B cell (primary cell): ENCODE measurements around the gene NUDT3. TPM values are rescaled to one million over a fixed set of nuclear protein-coding genes. Genes with fewer than 3 reads are reported as not detected.
A peak's percentile ranks its signal among the peaks of the same experiment; 100 is the strongest.

Experiments
- ATAC-seq: fragments of 200-7000 bp; cut with Tn5 transposase; one replicate; pipeline ENCODE4 v1.10.0; 2021; ENCODE audit warnings: low read depth, mild to moderate bottlenecking, moderate number of reproducible peaks, moderate library complexity
- CTCF ChIA-PET: fragments of 350-600 bp; sonication (Branson Sonifier 250); formaldehyde crosslinking; loops from one replicate; lab custom pipeline; 2021; ENCODE audit warnings: antibody characterized with exemption, inconsistent platforms; lab: Charles Lee
- POLR2A ChIA-PET: fragments of 350-600 bp; sonication (Branson Sonifier 250); formaldehyde crosslinking; loops from one replicate; lab custom pipeline; 2021; ENCODE audit warnings: antibody characterized with exemption; lab: Charles Lee
- DNase-seq: peaks from one replicate; pipeline ENCODE4 v3.0.0; 2013
- H2AFZ ChIP-seq: 2 replicates; pipeline ENCODE4 v1.6.1; 2012; ENCODE audit warnings: mild to moderate bottlenecking, low read depth, low read length; ENCODE audit not compliant: insufficient read depth, poor library complexity, severe bottlenecking
- H3K27ac ChIP-seq, 2 donors: 1 replicate in 1 of 2; 2 replicates in 1 of 2; pipeline ENCODE4 v1.5.1; 2012 to 2013; ENCODE audit warnings: low read length in 2 of 2, mild to moderate bottlenecking in 2 of 2, moderate library complexity in 1 of 2
- H3K27me3 ChIP-seq, 4 experiments: fragments of 200-600 bp in 1 of 4; sonication (generic) in 1 of 4; replicated peaks in 1 of 4; 1 replicate in 2 of 4; 2 replicates in 2 of 4; pipeline versions ENCODE4 v1.6.1 to v1.7.0; 2013 to 2016; ENCODE audit warnings: low read length in 3 of 4, mild to moderate bottlenecking in 2 of 4, mixed read lengths in 1 of 4, moderate library complexity in 1 of 4; ENCODE audit not compliant: insufficient read depth in 4 of 4, control insufficient read depth in 3 of 4; ENCODE audit errors: control extremely low read depth in 1 of 4
- H3K36me3 ChIP-seq, 2 experiments: replicated peaks in 1 of 2; 1 replicate in 1 of 2; 2 replicates in 1 of 2; pipeline versions ENCODE4 v1.6.1 to v1.7.1; 2013; ENCODE audit warnings: low read length in 1 of 2; ENCODE audit not compliant: insufficient read depth in 2 of 2, control insufficient read depth in 1 of 2; ENCODE audit errors: control extremely low read depth in 1 of 2, extremely low read depth in 1 of 2
- H3K4me1 ChIP-seq, 2 donors: fragments of 200-600 bp in 1 of 2; sonication (generic) in 1 of 2; 1 replicate in 1 of 2; 2 replicates in 1 of 2; pipeline versions ENCODE4 v1.5.1 to v1.6.1; 2013 to 2017; ENCODE audit warnings: low read length in 2 of 2; ENCODE audit not compliant: control insufficient read depth in 2 of 2, insufficient read depth in 2 of 2
- H3K4me2 ChIP-seq: replicated peaks from 2 replicates; pipeline ENCODE3; 2012; ENCODE audit warnings: mild to moderate bottlenecking, low read depth, low read length; ENCODE audit not compliant: poor library complexity, severe bottlenecking
- H3K4me3 ChIP-seq, 5 experiments: fragments of 200-600 bp in 1 of 5; sonication (generic) in 1 of 5; 1 replicate in 3 of 5; 2 replicates in 2 of 5; pipeline versions ENCODE4 v1.5.1 to v1.7.0; 2011 to 2016; ENCODE audit warnings: low read length in 4 of 5, mild to moderate bottlenecking in 4 of 5, low read depth in 2 of 5, control low read depth in 1 of 5, moderate library complexity in 1 of 5; ENCODE audit not compliant: insufficient read depth in 1 of 5; ENCODE audit errors: control extremely low read depth in 1 of 5, extremely low read depth in 1 of 5
- H3K79me2 ChIP-seq: fragments of 200-600 bp; sonication (generic); one replicate; pipeline ENCODE4 v1.6.0; 2016; ENCODE audit warnings: low read length; ENCODE audit not compliant: control insufficient read depth, insufficient read depth
- H3K9ac ChIP-seq: fragments of 200-600 bp; sonication (generic); 2 replicates; pipeline ENCODE4 v1.6.1; 2017; ENCODE audit warnings: mild to moderate bottlenecking, low read length, moderate library complexity
- H3K9me3 ChIP-seq, 3 donors: one replicate each; pipeline versions ENCODE4 v1.6.1 to v1.7.1; 2013; ENCODE audit warnings: low read length in 2 of 3; ENCODE audit not compliant: control insufficient read depth in 2 of 3, insufficient read depth in 1 of 3; ENCODE audit errors: control extremely low read depth in 1 of 3
- H4K20me1 ChIP-seq: 2 replicates; pipeline ENCODE4 v1.6.0; 2012; ENCODE audit warnings: mild to moderate bottlenecking, low read length; ENCODE audit not compliant: insufficient read depth, control insufficient read depth, poor library complexity, severe bottlenecking
- H3K27ac Mint-ChIP-seq: one replicate; pipeline ENCODE4 v1.8.0; 2021; ENCODE audit warnings: mixed read lengths
- H3K27me3 Mint-ChIP-seq: one replicate; pipeline ENCODE4 v1.8.0; 2021; ENCODE audit warnings: mixed read lengths
- H3K4me1 Mint-ChIP-seq: one replicate; pipeline ENCODE4 v1.8.0; 2021; ENCODE audit warnings: mixed read lengths
- H3K4me3 Mint-ChIP-seq: one replicate; pipeline ENCODE4 v1.8.0; 2021; ENCODE audit warnings: mixed read lengths
- H3K9me3 Mint-ChIP-seq: one replicate; pipeline ENCODE4 v1.8.0; 2022; ENCODE audit warnings: mixed read lengths; ENCODE audit not compliant: insufficient read depth
- CTCF ChIP-seq: fragments of 200-600 bp; IDR thresholded peaks from one replicate; pipeline ENCODE4 v1.8.0; 2022; ENCODE audit warnings: antibody characterized with exemption, mild to moderate bottlenecking
- EZH2 ChIP-seq: IDR thresholded peaks from 2 replicates; pipeline ENCODE4 v1.6.1; 2012; ENCODE audit warnings: borderline replicate concordance, low read depth, mild to moderate bottlenecking, moderate library complexity, low read length; ENCODE audit not compliant: insufficient read depth, poor library complexity, severe bottlenecking
- WGBS: methylation state at CpG from one replicate; pipeline ENCODE4 v1.1.5; 2013; ENCODE audit warnings: missing lambda C conversion rate; ENCODE audit not compliant: insufficient coverage; 5-methylcytosine and 5-hydroxymethylcytosine counted together
- intact Hi-C: fragments of 100-400 bp; cut with micrococcal nuclease; formaldehyde crosslinking; loops from one replicate; pipeline ENCODE4 v1.10.0; 2022
- polyA plus RNA-seq: library from polyadenylated mRNA; depleted of rRNA; stranded (reverse); fragments of >200 nt; gene quantifications from 2 replicates; pipeline ENCODE4 v1.2.3, GENCODE V29; 2012
- total RNA-seq, 2 donors: library from RNA; stranded (reverse); fragments of 120-200 nt in 1 of 2; gene quantifications; 1 replicate in 1 of 2; 2 replicates in 1 of 2; pipeline versions ENCODE4 v1.2.3 to v1.2.4, GENCODE V29; 2013 to 2022

The NUDT3 gene
- total and polyA plus RNA-seq, 2 donors (not counting 1 experiment from before 2014, with no cell fraction given) = 18.2 to 37.4 TPM

GRCh38 chr6:34248198-34248726 lies 144.2 kb downstream of the NUDT3 start:
- Histone ChIP-seq H3K27ac (peak overlapping the region; percentile 92 to 93), H3K27me3 (no peaks in the 10 kb centered on the region), H3K36me3 (peaks cover 0 to 14% of the 10 kb centered on the region in 2 experiments), H3K79me2 (peaks cover 14% of the 10 kb centered on the region), H3K4me1 (peaks cover 14 to 32% of the 10 kb centered on the region in 2 donors), H3K4me2 (peak overlapping the region; percentile 94), H3K9me3 (peaks cover 0 to 4% (median 0%) of the 10 kb centered on the region in 3 donors), H2AFZ (peak overlapping the region; percentile 97), H3K4me3 (peak overlapping the region; percentile 78 to 97 (median 91)), H4K20me1 (peaks cover 19% of the 10 kb centered on the region), H3K9ac (peak overlapping the region; percentile 95)
- TF ChIP-seq CTCF = no peak
- TF ChIP-seq EZH2 = no peak
- whole genome bisulfite sequencing = 7% methylated on average over 14 of the region's 17 CpGs
- no peaks in the 10 kb centered on the region for H3K9me3 Mint-ChIP-seq
- ChIA-PET POLR2A (interaction anchor here (0.8 to 4.1 kb wide), 8 partner anchors 11 to 361 kb away, joined by 4 to 34 read pairs (median 10); partner anchors contain the start of genes HMGA1 and RPS10), CTCF (interaction anchor here (0.6 to 5.8 kb wide), 14 partner anchors 11 to 891 kb away, joined by 3 to 261 read pairs (median 8); partner anchors contain the start of genes HMGA1, NUDT3 and RPS10)
- peak; percentile 70 for DNase-seq
- intact Hi-C loops = loop anchor here (5.0 kb wide), 2 partner anchors 69 to 461 kb away; partner anchors contain the start of gene LEMD2
- H3K4me3 Mint-ChIP-seq = peak overlapping the region; percentile 99
- ATAC-seq = peak; percentile 7
- H3K27ac Mint-ChIP-seq = peak overlapping the region; percentile 97
- H3K27me3 Mint-ChIP-seq = no peaks in the 10 kb centered on the region
- peaks cover 46% of the 10 kb centered on the region for H3K4me1 Mint-ChIP-seq
